IMR-90 (cell line): ENCODE measurements around the gene ARHGEF12. TPM values are rescaled to one million over a fixed set of nuclear protein-coding genes. Genes with fewer than 3 reads are reported as not detected.

Source experiments
- ATAC-seq: fragments of 200-7000 bp; cut with Tn5 transposase; 2 replicates; pipeline ENCODE4 v1.9.1; 2020; ENCODE audit warnings: low read depth, mild to moderate bottlenecking, moderate library complexity
- BruUV-seq: library from RNA; stranded (reverse); fragments of 400-500 nt; replicated peaks from 2 replicates; lab custom pipeline; 2021; lab: Mats Ljungman, UMichigan
- CTCF ChIA-PET: fragments of 300-600 bp; formaldehyde crosslinking; extraction: SDS; loops from one replicate; lab custom pipeline; 2021; ENCODE audit warnings: antibody characterized with exemption; lab: Yijun Ruan, JAX
- POLR2A ChIA-PET: fragments of 300-600 bp; sonication (Branson Sonifier 250); formaldehyde crosslinking; loops from one replicate; lab custom pipeline; 2022; ENCODE audit warnings: antibody characterized with exemption; ENCODE audit not compliant: unreplicated experiment; lab: Charles Lee
- DNase-seq: peaks from one replicate; pipeline ENCODE4 v3.0.0; 2013
- H2AFZ ChIP-seq: replicated peaks from 2 replicates; pipeline ENCODE3; 2013; ENCODE audit warnings: low read length, mild to moderate bottlenecking; ENCODE audit not compliant: poor library complexity
- H2AK5ac ChIP-seq: 2 replicates; pipeline ENCODE4 v1.6.1; 2013; ENCODE audit warnings: low read depth, low read length, inconsistent platforms
- H2AK9ac ChIP-seq: replicated peaks from 2 replicates; pipeline ENCODE3; 2013; ENCODE audit warnings: mild to moderate bottlenecking, low read depth, low read length, moderate library complexity; ENCODE audit not compliant: poor library complexity
- H2BK120ac ChIP-seq: 2 replicates; pipeline ENCODE4 v1.6.1; 2013; ENCODE audit warnings: low read depth, low read length, inconsistent platforms
- H2BK15ac ChIP-seq: 3 replicates; pipeline ENCODE4 v1.6.1; 2013; ENCODE audit warnings: low read depth, low read length, inconsistent platforms
- H2BK20ac ChIP-seq: 2 replicates; pipeline ENCODE4 v1.6.1; 2013; ENCODE audit warnings: low read depth, mild to moderate bottlenecking, inconsistent platforms, low read length, moderate library complexity
- H2BK5ac ChIP-seq: 2 replicates; pipeline ENCODE4 v1.6.1; 2013; ENCODE audit warnings: mild to moderate bottlenecking, low read depth, low read length, inconsistent platforms; ENCODE audit not compliant: poor library complexity, severe bottlenecking
- H3K14ac ChIP-seq: replicated peaks from 2 replicates; pipeline ENCODE4 v1.6.1; 2013; ENCODE audit warnings: low read depth, low read length, inconsistent platforms
- H3K18ac ChIP-seq: 2 replicates; pipeline ENCODE4 v1.6.1; 2013; ENCODE audit warnings: low read depth, low read length, control low read depth
- H3K23ac ChIP-seq: 2 replicates; pipeline ENCODE4 v1.6.1; 2013; ENCODE audit warnings: low read depth, low read length, inconsistent platforms
- H3K27ac ChIP-seq: 2 replicates; pipeline ENCODE4 v1.5.1; 2013; ENCODE audit warnings: mild to moderate bottlenecking, control low read depth, low read length; ENCODE audit not compliant: insufficient read depth
- H3K27me3 ChIP-seq: 2 replicates; pipeline ENCODE4 v1.6.1; 2013; ENCODE audit warnings: low read length; ENCODE audit not compliant: control insufficient read depth, insufficient read depth
- H3K36me3 ChIP-seq: 2 replicates; pipeline ENCODE4 v1.6.1; 2013; ENCODE audit warnings: low read length, mixed read lengths; ENCODE audit not compliant: control insufficient read depth, insufficient read depth
- H3K4ac ChIP-seq: 2 replicates; pipeline ENCODE4 v1.6.1; 2013; ENCODE audit warnings: low read depth, low read length, inconsistent platforms
- H3K4me1 ChIP-seq: 2 replicates; pipeline ENCODE4 v1.6.1; 2013; ENCODE audit warnings: low read length, mixed read lengths; ENCODE audit not compliant: control insufficient read depth, insufficient read depth
- H3K4me2 ChIP-seq: 2 replicates; pipeline ENCODE4 v1.6.1; 2013; ENCODE audit warnings: low read depth, mild to moderate bottlenecking, control low read depth, low read length, moderate library complexity
- H3K4me3 ChIP-seq: 2 replicates; pipeline ENCODE4 v1.5.1; 2013; ENCODE audit warnings: low read depth, mild to moderate bottlenecking, control low read depth, low read length, moderate library complexity; ENCODE audit not compliant: insufficient read depth
- H3K56ac ChIP-seq: 2 replicates; pipeline ENCODE4 v1.6.1; 2013; ENCODE audit warnings: low read length, inconsistent platforms; ENCODE audit not compliant: insufficient read depth; ENCODE audit errors: extremely low read depth
- H3K79me1 ChIP-seq, 2 experiments: 2 replicates each; pipeline ENCODE4 v1.6.1; 2013; ENCODE audit warnings: low read length in 2 of 2, inconsistent platforms in 1 of 2, low read depth in 1 of 2
- H3K9ac ChIP-seq: 2 replicates; pipeline ENCODE4 v1.6.1; 2013; ENCODE audit warnings: low read depth, low read length, control low read depth
- H3K9me1 ChIP-seq: 2 replicates; pipeline ENCODE4 v1.6.1; 2013; ENCODE audit warnings: low read length, inconsistent platforms; ENCODE audit not compliant: insufficient read depth
- H3K9me3 ChIP-seq: 2 replicates; pipeline ENCODE4 v1.6.1; 2013; ENCODE audit warnings: low read length; ENCODE audit not compliant: control insufficient read depth, insufficient read depth
- H4K20me1 ChIP-seq: 2 replicates; pipeline ENCODE4 v1.6.1; 2013; ENCODE audit warnings: low read length, inconsistent platforms; ENCODE audit not compliant: insufficient read depth
- H4K5ac ChIP-seq: 2 replicates; pipeline ENCODE4 v1.6.1; 2013; ENCODE audit warnings: mild to moderate bottlenecking, low read depth, low read length, control low read depth
- H4K8ac ChIP-seq, 2 experiments: 2 replicates each; pipeline ENCODE4 v1.6.1; 2013; ENCODE audit warnings: low read depth in 2 of 2, low read length in 2 of 2, control low read depth in 1 of 2, inconsistent platforms in 1 of 2
- H4K91ac ChIP-seq: 2 replicates; pipeline ENCODE4 v1.6.1; 2013; ENCODE audit warnings: low read depth, low read length, inconsistent platforms; ENCODE audit not compliant: insufficient read depth
- BHLHE40 ChIP-seq: fragments of 150-350 bp; IDR thresholded peaks from 2 replicates; pipeline ENCODE4 v1.6.1; 2016; ENCODE audit warnings: mild to moderate bottlenecking, low read depth, low read length
- CEBPB ChIP-seq: IDR thresholded peaks from 2 replicates; pipeline ENCODE4 v1.6.1; 2012; ENCODE audit warnings: low read depth, low read length, improper control_type of control experiment
- CHD1 ChIP-seq: IDR thresholded peaks from 2 replicates; pipeline ENCODE4 v1.6.1; 2012; ENCODE audit warnings: low read depth, low read length, improper control_type of control experiment
- CTCF ChIP-seq: conservative IDR thresholded peaks from 2 replicates; pipeline ENCODE4 v1.5.1; 2012; ENCODE audit warnings: mild to moderate bottlenecking, low read depth, low read length, improper control_type of control experiment
- ELK1 ChIP-seq: fragments of 150-350 bp; IDR thresholded peaks from 2 replicates; pipeline ENCODE4 v1.6.1; 2016; ENCODE audit warnings: low read depth, mild to moderate bottlenecking, low read length, moderate library complexity, borderline replicate concordance
- FOS ChIP-seq: fragments of 150-350 bp; IDR thresholded peaks from 2 replicates; pipeline ENCODE4 v1.6.1; 2016; ENCODE audit warnings: low read depth, low read length
- MAFK ChIP-seq: IDR thresholded peaks from 2 replicates; pipeline ENCODE4 v1.6.1; 2012; ENCODE audit warnings: low read depth, low read length, improper control_type of control experiment
- MAZ ChIP-seq: IDR thresholded peaks from 2 replicates; pipeline ENCODE4 v1.6.1; 2012; ENCODE audit warnings: low read depth, mild to moderate bottlenecking, low read length, improper control_type of control experiment, moderate library complexity, borderline replicate concordance
- MXI1 ChIP-seq: IDR thresholded peaks from 2 replicates; pipeline ENCODE4 v1.6.1; 2012; ENCODE audit warnings: low read depth, mild to moderate bottlenecking, low read length, moderate library complexity, borderline replicate concordance
- NFE2L2 ChIP-seq: fragments of 150-350 bp; IDR thresholded peaks from 2 replicates; pipeline ENCODE4 v1.6.1; 2016; ENCODE audit warnings: low read depth, mild to moderate bottlenecking, low read length
- POLR2A ChIP-seq: IDR thresholded peaks from 2 replicates; pipeline ENCODE4 v1.6.1; 2012; ENCODE audit warnings: mild to moderate bottlenecking, low read depth, low read length
- RAD21 ChIP-seq: IDR thresholded peaks from 2 replicates; pipeline ENCODE4 v1.6.1; 2012; ENCODE audit warnings: low read length, improper control_type of control experiment
- RCOR1 ChIP-seq: IDR thresholded peaks from 2 replicates; pipeline ENCODE4 v1.6.1; 2012; ENCODE audit warnings: mild to moderate bottlenecking, low read length, improper control_type of control experiment; ENCODE audit not compliant: insufficient replicate concordance
- SMC3 ChIP-seq: fragments of 150-350 bp; IDR thresholded peaks from 2 replicates; pipeline ENCODE4 v1.6.1; 2016; ENCODE audit warnings: low read depth, mild to moderate bottlenecking, antibody characterized with exemption, low read length, moderate library complexity
- WGBS, 2 experiments: methylation state at CpG; one replicate each; pipeline versions ENCODE4 v1.1.5 to v1.1.7; 2013; ENCODE audit warnings: missing lambda C conversion rate in 2 of 2; ENCODE audit not compliant: insufficient read length in 1 of 2; ENCODE audit errors: extremely low coverage in 2 of 2; 5-methylcytosine and 5-hydroxymethylcytosine counted together
- dilution Hi-C: fragments of 300-500 bp; cut with HindIII; formaldehyde crosslinking; loops from one replicate; pipeline ENCODE4 v1.14.3; 2018; ENCODE audit warnings: low sequenced_read_pairs; ENCODE audit not compliant: unreplicated experiment
- in situ Hi-C: fragments of 300-500 bp; cut with MboI; formaldehyde crosslinking; loops from 3 replicates; pipeline ENCODE4 v1.14.3; 2019; ENCODE audit warnings: low sequenced_read_pairs, inconsistent platforms, mixed read lengths
- intact Hi-C: fragments of 100-400 bp; cut with micrococcal nuclease; formaldehyde crosslinking; loops from 2 replicates; pipeline ENCODE4 v1.10.0; 2022
- polyA plus RNA-seq, 3 experiments: library from polyadenylated mRNA; depleted of rRNA; stranded (reverse); fragments of >200 nt; gene quantifications; 2 replicates each; pipeline ENCODE4 v1.2.3, GENCODE V29; 2012; ENCODE audit warnings: low replicate concordance in 1 of 3
- total RNA-seq: library from RNA; depleted of rRNA; stranded (reverse); fragments of >200 nt; gene quantifications from 2 replicates; pipeline ENCODE4 v1.2.3, GENCODE V29; 2012

The ARHGEF12 gene
- total and polyA plus RNA-seq, 2 of the 4 experiments (the other 2 are of a cell fraction): 25.5 to 115 TPM

GRCh38 chr11:120527111-120527761 lies 191.0 kb downstream of the ARHGEF12 start (continued):
- TF ChIP-seq CHD1: no peak

- H3K9me3 ChIP-seq: no peaks in the 10 kb centered on the region
- H3K9me1 ChIP-seq: peaks cover 6% of the 10 kb centered on the region; the same call in 1 of the 2 replicates
- H3K4ac ChIP-seq: no peak overlapping the region
- H2BK20ac ChIP-seq: no peak overlapping the region
- CTCF ChIA-PET: no interaction called here
- no peak overlapping the region for H3K18ac ChIP-seq
- H3K27me3 ChIP-seq: no peaks in the 10 kb centered on the region; the same call in 1 of the 2 replicates
- H2AK5ac ChIP-seq: no peak overlapping the region
- WGBS, 2 experiments: 59% methylated on average over 2 of the region's 4 CpGs; no CpG with 5 or more reads in 1 of the 2 experiments
- H4K5ac ChIP-seq: no peak overlapping the region
- no peak overlapping the region for H4K8ac ChIP-seq
- no peak overlapping the region for H3K14ac ChIP-seq
- H3K9ac ChIP-seq: no peak overlapping the region
- H3K4me2 ChIP-seq: no peak overlapping the region
- ATAC-seq: no peak
- H3K4me1 ChIP-seq: peaks cover 12% of the 10 kb centered on the region
- no peaks in the 10 kb centered on the region for H3K79me1 ChIP-seq
- no peak for DNase-seq
- H3K23ac ChIP-seq: no peak overlapping the region
- H3K56ac ChIP-seq: no peak overlapping the region
- no peak overlapping the region for H2BK5ac ChIP-seq
- no peak overlapping the region for H2AFZ ChIP-seq
- H3K36me3 ChIP-seq: no peaks in the 10 kb centered on the region
- no peaks in the 10 kb centered on the region for H4K20me1 ChIP-seq
- H2BK15ac ChIP-seq: no peak overlapping the region
- H2AK9ac ChIP-seq: no peak overlapping the region
- BruUV-seq: no TSS peak
- no peak overlapping the region for H2BK120ac ChIP-seq
- POLR2A ChIA-PET: no interaction called here
- H3K4me3 ChIP-seq: no peak overlapping the region
- in situ Hi-C loops (no loop called here), dilution Hi-C loops (no loop called here), intact Hi-C loops (no loop called here)
- H4K91ac ChIP-seq: no peak overlapping the region
- H3K27ac ChIP-seq: no peak overlapping the region
- TF ChIP-seq BHLHE40 (no peak), CHD1 (no peak), FOS (no peak), RAD21 (no peak), ELK1 (no peak), MAZ (no peak), NFE2L2 (no peak), RCOR1 (no peak), MAFK (no peak), CTCF (no peak), POLR2A (no peak), SMC3 (no peak), MXI1 (no peak), CEBPB (no peak)
Observed at GRCh38 chr11:120528749-120529148, 192.5 kb downstream of the ARHGEF12 start.
